HCT116 (cell line): ENCODE results near the gene CIBAR2. TPM values are rescaled to one million over a fixed set of nuclear protein-coding genes. Genes with fewer than 3 reads are reported as not detected.

Experiments used
- ATAC-seq: fragments of 200-7000 bp; cut with Tn5 transposase; 2 replicates; pipeline ENCODE4 v1.9.1; 2020; ENCODE audit warnings: mild to moderate bottlenecking, moderate library complexity
- BruUV-seq: library from RNA; stranded (reverse); fragments of 400-500 nt; replicated peaks from 2 replicates; lab custom pipeline; 2021; lab: Mats Ljungman, UMichigan
- CTCF ChIA-PET: fragments of 300-600 bp; sonication (Branson Sonifier 250); formaldehyde crosslinking; loops from one replicate; lab custom pipeline; 2021; ENCODE audit warnings: antibody characterized with exemption; lab: Charles Lee
- POLR2A ChIA-PET: fragments of 300-600, 350-600 bp; sonication (Branson Sonifier 250); formaldehyde crosslinking; loops from one replicate; lab custom pipeline; 2021; ENCODE audit warnings: antibody characterized with exemption; lab: Charles Lee
- RAD21 ChIA-PET, 2 experiments: fragments of 300-600 bp; sonication (Branson Sonifier 250); formaldehyde crosslinking; loops; one replicate each; lab custom pipeline; 2023; ENCODE audit warnings: low total read pairs in 2 of 2; ENCODE audit not compliant: uncharacterized antibody in 2 of 2, unreplicated experiment in 2 of 2, low non-redundant PET in 1 of 2; lab: Charles Lee
- DNase-seq: peaks from one replicate; pipeline ENCODE4 v3.0.0-alpha.2; 2010; ENCODE audit warnings: low read depth, low spot score
- H2AFZ ChIP-seq: fragments of 200-600 bp; shearing (Covaris generic), sonication (generic); 2 replicates; pipeline ENCODE4 v1.6.1; 2017; ENCODE audit warnings: low read depth, mixed run types, mixed read lengths, antibody characterized with exemption, low read length; ENCODE audit not compliant: poor library complexity, severe bottlenecking
- H3K27ac ChIP-seq: 2 replicates; pipeline ENCODE4 v1.5.1; 2012; ENCODE audit warnings: low read depth, low read length
- H3K27me3 ChIP-seq: fragments of 200-600 bp; sonication (generic); 2 replicates; pipeline ENCODE4 v1.6.1; 2016; ENCODE audit warnings: mixed run types, low read length, mixed read lengths; ENCODE audit not compliant: insufficient read depth
- H3K36me3 ChIP-seq, 2 experiments: fragments of 200-500 bp in 1 of 2; fragments of 200-600 bp in 1 of 2; sonication (Bioruptor generic) in 1 of 2; sonication (generic) in 1 of 2; 2 replicates each; pipeline versions ENCODE4 v1.5.1 to v1.6.1; 2014 to 2016; ENCODE audit warnings: low read length in 2 of 2, inconsistent platforms in 1 of 2, mixed read lengths in 1 of 2, mixed run types in 1 of 2; ENCODE audit not compliant: insufficient read depth in 2 of 2, control insufficient read depth in 1 of 2
- H3K4me1 ChIP-seq, 2 experiments: fragments of 200-600 bp in 1 of 2; sonication (generic) in 1 of 2; 2 replicates each; pipeline versions ENCODE4 v1.5.1 to v1.6.1; 2012 to 2017; ENCODE audit warnings: low read length in 2 of 2, inconsistent platforms in 1 of 2, mild to moderate bottlenecking in 1 of 2, mixed read lengths in 1 of 2, mixed run types in 1 of 2, moderate library complexity in 1 of 2; ENCODE audit not compliant: insufficient read depth in 2 of 2, control insufficient read depth in 1 of 2
- H3K4me2 ChIP-seq: fragments of 200-600 bp; sonication (generic); 2 replicates; pipeline ENCODE4 v1.6.1; 2017; ENCODE audit warnings: mixed run types, low read length, mixed read lengths
- H3K4me3 ChIP-seq, 2 experiments: fragments of 200-600 bp in 1 of 2; sonication (generic) in 1 of 2; replicated peaks in 1 of 2; 2 replicates each; pipeline ENCODE4 v1.5.1; 2011 to 2016; ENCODE audit warnings: low read length in 2 of 2, control low read depth in 1 of 2, low read depth in 1 of 2, mild to moderate bottlenecking in 1 of 2, mixed read lengths in 1 of 2, mixed run types in 1 of 2
- H3K79me2 ChIP-seq: fragments of 200-600 bp; sonication (generic); 2 replicates; pipeline ENCODE4 v1.6.1; 2017; ENCODE audit warnings: mild to moderate bottlenecking, mixed run types, low read length, moderate library complexity, mixed read lengths; ENCODE audit not compliant: insufficient read depth
- H3K9ac ChIP-seq: fragments of 200-600 bp; sonication (generic); 2 replicates; pipeline ENCODE4 v1.6.1; 2016; ENCODE audit warnings: low read length, mixed read lengths
- H3K9me2 ChIP-seq: fragments of 200-600 bp; sonication (generic), shearing (Covaris generic); 2 replicates; pipeline ENCODE4 v1.6.1; 2017; ENCODE audit warnings: mixed run types, mild to moderate bottlenecking, moderate library complexity; ENCODE audit not compliant: insufficient read depth
- H3K9me3 ChIP-seq, 2 experiments: fragments of 200-500 bp in 1 of 2; fragments of 200-600 bp in 1 of 2; sonication (Bioruptor generic) in 1 of 2; sonication (generic) in 1 of 2; 2 replicates each; pipeline ENCODE4 v1.6.1; 2014 to 2017; ENCODE audit warnings: low read length in 2 of 2, mixed read lengths in 2 of 2, inconsistent platforms in 1 of 2, low read depth in 1 of 2, mild to moderate bottlenecking in 1 of 2, mixed run types in 1 of 2, moderate library complexity in 1 of 2; ENCODE audit not compliant: control insufficient read depth in 1 of 2, insufficient read depth in 1 of 2
- H4K20me1 ChIP-seq: fragments of 200-600 bp; sonication (generic), shearing (Covaris generic); 2 replicates; pipeline ENCODE4 v1.6.1; 2017; ENCODE audit warnings: mixed run types, mild to moderate bottlenecking, moderate library complexity; ENCODE audit not compliant: insufficient read depth
- CBX3 ChIP-seq: IDR thresholded peaks from 2 replicates; pipeline ENCODE4 v1.6.1; 2012; ENCODE audit warnings: low read depth
- EGR1 ChIP-seq: IDR thresholded peaks from 2 replicates; pipeline ENCODE4 v1.6.1; 2012; ENCODE audit warnings: low read depth
- ELF1 ChIP-seq: IDR thresholded peaks from 2 replicates; pipeline ENCODE4 v1.6.1; 2012; ENCODE audit warnings: low read depth, borderline replicate concordance
- EZH2 ChIP-seq: fragments of 200-600 bp; sonication (generic); IDR thresholded peaks from 2 replicates; pipeline ENCODE4 v1.6.1; 2017; ENCODE audit warnings: antibody characterized with exemption, mixed run types
- EZH2phosphoT487 ChIP-seq: fragments of 200-600 bp; IDR thresholded peaks from 2 replicates; pipeline ENCODE4 v1.6.1; 2018; ENCODE audit warnings: antibody characterized with exemption, borderline replicate concordance
- FOSL1 ChIP-seq: IDR thresholded peaks from 2 replicates; pipeline ENCODE4 v1.6.1; 2012; ENCODE audit warnings: low read depth
- JUND ChIP-seq: IDR thresholded peaks from 2 replicates; pipeline ENCODE4 v1.6.1; 2012
- RAD21 ChIP-seq: IDR thresholded peaks from 2 replicates; pipeline ENCODE4 v1.6.1; 2012; ENCODE audit warnings: low read depth, mild to moderate bottlenecking
- SP1 ChIP-seq: IDR thresholded peaks from 2 replicates; pipeline ENCODE4 v1.6.1; 2012; ENCODE audit warnings: low read depth
- SRF ChIP-seq: IDR thresholded peaks from 2 replicates; pipeline ENCODE4 v1.6.1; 2012; ENCODE audit warnings: low read depth
- YY1 ChIP-seq: IDR thresholded peaks from 2 replicates; pipeline ENCODE4 v1.6.1; 2011; ENCODE audit warnings: low read length, low read depth, moderate library complexity, mild to moderate bottlenecking; ENCODE audit not compliant: insufficient replicate concordance; ENCODE audit errors: extremely low read depth
- intact Hi-C: fragments of 100-400 bp; cut with micrococcal nuclease; formaldehyde crosslinking; loops from 2 replicates; pipeline ENCODE4 v1.10.0; 2022
- total RNA-seq: library from RNA; stranded (reverse); gene quantifications from one replicate; pipeline ENCODE4 v1.2.1, GENCODE V29; 2021; ENCODE audit not compliant: unreplicated experiment
- TF ChIP-seq, protein P1 (sequence below): IDR thresholded peaks from 2 replicates; pipeline ENCODE4 v1.6.1; 2011; ENCODE audit warnings: mild to moderate bottlenecking, low read length, moderate library complexity; ENCODE audit not compliant: insufficient replicate concordance; ENCODE audit errors: extremely low read depth

Gene CIBAR2
- total RNA-seq, 1 experiment from 2014 or later: 0.27 TPM

DNA sequence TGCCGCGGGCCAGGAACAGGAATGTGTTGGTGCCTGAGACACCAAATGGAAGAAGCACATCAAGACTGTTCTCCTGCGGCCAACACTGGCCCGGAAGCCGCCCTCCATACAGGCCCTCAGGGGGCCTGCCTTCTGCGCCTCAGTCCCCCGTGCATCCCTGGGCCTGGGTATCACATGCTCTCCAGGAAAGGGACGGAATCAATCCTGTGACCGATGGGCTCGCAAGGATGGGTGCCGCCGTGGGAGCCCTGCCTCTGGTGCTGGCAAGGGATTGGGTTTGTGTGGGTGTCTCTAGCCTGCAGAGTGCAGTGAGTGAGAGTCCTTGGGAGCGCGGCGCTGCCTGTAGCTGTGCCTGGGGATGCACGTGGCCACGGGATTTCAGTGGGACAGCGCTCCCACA, 19.4 kb downstream of the CIBAR2 start:
- Histone ChIP-seq H3K79me2 (no peaks in the 10 kb centered on the region), H3K9me3 (no peaks in the 10 kb centered on the region), H3K4me2 (no peak overlapping the region), H3K9ac (no peak overlapping the region), H3K27me3 (peaks cover 9% of the 10 kb centered on the region), H4K20me1 (no peaks in the 10 kb centered on the region), H3K9me2 (no peaks in the 10 kb centered on the region), H3K27ac (no peak overlapping the region), H3K4me1 (no peaks in the 10 kb centered on the region), H3K4me3 (no peak overlapping the region), H2AFZ (no peak overlapping the region), H3K36me3 (no peaks in the 10 kb centered on the region)
- ChIA-PET RAD21 (no interaction called here), CTCF (no interaction called here), POLR2A (no interaction called here)
- BruUV-seq: no TSS peak
- DNase-seq (no peak), ATAC-seq (no peak)
- intact Hi-C loops: no loop called here
- TF ChIP-seq FOSL1: no peak
- no peak for TF ChIP-seq YY1
- TF ChIP-seq, protein P1, sequence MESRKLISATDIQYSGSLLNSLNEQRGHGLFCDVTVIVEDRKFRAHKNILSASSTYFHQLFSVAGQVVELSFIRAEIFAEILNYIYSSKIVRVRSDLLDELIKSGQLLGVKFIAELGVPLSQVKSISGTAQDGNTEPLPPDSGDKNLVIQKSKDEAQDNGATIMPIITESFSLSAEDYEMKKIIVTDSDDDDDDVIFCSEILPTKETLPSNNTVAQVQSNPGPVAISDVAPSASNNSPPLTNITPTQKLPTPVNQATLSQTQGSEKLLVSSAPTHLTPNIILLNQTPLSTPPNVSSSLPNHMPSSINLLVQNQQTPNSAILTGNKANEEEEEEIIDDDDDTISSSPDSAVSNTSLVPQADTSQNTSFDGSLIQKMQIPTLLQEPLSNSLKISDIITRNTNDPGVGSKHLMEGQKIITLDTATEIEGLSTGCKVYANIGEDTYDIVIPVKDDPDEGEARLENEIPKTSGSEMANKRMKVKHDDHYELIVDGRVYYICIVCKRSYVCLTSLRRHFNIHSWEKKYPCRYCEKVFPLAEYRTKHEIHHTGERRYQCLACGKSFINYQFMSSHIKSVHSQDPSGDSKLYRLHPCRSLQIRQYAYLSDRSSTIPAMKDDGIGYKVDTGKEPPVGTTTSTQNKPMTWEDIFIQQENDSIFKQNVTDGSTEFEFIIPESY: no peak
- TF ChIP-seq RAD21: no peak
- TF ChIP-seq EZH2phosphoT487: no peak
- no peak for TF ChIP-seq ELF1
- TF ChIP-seq JUND: no peak
- no peak for TF ChIP-seq EGR1
- no peak for TF ChIP-seq EZH2
- no peak for TF ChIP-seq CBX3
- no peak for TF ChIP-seq SRF
- no peak for TF ChIP-seq SP1
